DMS53 treated with DMSO at 0.1 percent for 48 hours (cell line): Measurements from ENCODE around the gene OTUB2.
A peak's percentile ranks its signal among the peaks of the same experiment; 100 is the strongest.
"Not testable (repeated sequence)": the region's sequence is repeated elsewhere in the genome, so short reads cannot be mapped to it uniquely, and the experiment has no call there.

Experiments
- DNase-seq: peaks from one replicate; lab custom pipeline; 2025; ENCODE audit not compliant: unreplicated experiment; lab: John Stamatoyannopoulos, UW

OTUB2 gene

DNA sequence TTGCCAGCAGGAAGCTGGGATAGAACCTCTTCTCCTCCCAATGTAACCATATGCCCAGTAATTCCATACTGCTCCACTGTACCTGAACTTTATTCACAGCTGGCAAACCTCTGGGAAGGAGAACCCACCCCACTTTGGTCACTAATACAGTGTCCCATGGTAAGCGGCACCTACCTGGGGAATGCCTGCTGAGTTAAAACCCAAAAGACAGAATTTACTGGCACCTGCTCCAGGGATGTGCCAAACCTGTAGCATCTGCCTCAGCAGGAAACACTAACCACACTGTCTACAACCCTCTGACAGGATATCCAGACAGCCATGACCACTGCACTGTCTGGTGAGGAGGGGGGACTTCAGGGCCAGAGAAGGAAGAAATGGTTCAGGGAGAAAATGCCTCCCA, 28.3 kb downstream of the OTUB2 start:
- no peak for DNase-seq

DNA sequence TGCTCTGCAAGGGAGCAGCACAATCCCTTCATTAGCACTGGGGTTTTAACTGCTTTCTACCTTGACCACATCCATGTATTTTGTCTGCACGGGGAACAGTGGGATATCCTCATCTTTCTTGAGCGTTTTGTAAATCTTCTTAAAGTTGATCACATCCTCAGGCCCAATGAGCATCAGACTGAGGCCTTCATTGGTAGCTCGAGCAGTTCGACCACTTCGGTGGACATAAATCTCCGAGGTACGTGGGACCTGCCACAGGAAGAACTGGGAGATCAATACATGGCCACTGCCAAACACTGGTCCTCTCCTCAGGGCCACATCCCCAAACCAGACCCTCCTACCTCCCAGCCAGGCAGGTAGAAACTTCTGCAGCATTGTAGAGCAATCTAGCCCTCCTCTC, 28.8 kb downstream of the OTUB2 start:
- no peak for DNase-seq

DNA sequence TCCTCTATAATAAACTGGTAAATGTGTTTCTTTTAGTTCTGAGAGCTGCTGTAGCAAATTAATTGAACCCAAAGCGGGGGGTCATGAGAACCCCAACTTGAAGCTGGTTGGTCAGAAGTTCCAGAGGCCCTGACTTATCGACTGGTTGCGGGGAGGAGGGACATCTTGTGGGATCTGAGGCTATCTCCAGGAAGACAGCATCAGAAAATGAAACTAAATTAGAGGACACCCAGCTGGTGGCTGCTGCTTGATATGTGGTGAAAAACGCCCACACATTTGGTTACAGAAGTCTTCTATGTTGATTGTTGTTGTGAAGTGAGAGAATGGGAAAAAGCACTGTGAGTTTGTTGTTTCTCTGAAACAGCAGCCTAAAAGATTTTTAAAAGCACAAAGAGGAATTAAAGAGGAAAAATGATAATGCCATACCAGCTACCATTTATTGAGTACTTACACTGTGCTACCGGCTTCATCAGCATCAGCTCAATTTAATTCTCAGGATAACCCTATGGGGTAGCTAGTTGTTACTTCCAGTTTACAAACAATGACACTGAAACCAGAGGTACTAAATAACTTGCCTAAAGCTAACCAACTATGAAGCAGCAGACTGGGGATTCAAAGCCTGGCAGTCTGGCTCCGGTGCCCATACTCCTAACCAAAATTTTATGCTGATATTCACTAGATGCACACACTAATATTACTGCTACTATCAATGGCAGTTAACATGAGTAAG, 30.6 kb downstream of the OTUB2 start:
- DNase-seq, result no peak

DNA sequence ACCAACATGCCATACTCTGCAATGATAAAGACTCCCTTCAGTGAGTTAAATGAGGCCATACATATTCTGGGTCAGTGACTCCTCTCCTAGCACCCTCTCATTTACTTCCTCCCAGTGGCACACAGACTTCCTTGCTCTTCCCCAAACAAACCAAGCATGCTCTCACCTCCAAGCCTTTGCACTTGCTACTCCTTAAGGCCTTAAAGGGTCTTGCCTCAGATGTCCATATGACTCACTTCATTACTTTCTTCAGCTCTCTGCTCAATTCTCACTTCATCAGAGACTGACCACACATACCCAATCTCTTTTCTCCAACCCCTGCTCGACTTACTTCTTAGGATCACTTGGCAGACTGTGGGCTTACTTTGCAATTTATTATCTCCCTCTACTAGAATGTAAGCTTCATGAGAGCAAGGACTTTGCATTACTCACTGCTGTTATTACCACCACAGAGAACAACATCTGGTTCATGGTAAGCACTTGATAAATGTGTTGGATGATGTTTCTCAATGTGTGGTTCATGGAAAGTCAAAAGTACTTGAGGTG, 32.1 kb downstream of the OTUB2 start:
- no peak for DNase-seq

DNA sequence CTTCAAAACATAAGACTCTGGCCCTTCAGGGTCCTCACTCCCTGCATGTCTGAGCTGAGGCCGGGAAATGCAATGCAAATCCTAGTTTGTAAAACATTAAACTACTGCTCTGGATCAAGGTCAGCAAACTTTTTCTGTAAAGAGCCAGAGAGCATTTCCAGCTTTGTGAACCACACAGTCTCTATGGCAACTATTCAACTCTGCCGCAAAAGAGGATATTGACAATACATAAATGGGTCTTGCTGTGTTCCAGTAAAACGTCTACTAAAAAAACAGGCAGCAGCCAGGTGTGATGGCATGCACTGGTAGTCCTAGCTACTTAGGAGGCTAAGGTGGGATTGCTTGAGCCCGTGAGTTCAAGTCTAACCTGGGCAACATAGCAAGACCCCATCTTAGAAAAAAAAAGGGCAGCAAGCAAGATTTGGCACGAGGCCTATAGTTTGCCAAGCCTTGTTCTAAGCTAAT, 32.6 kb downstream of the OTUB2 start:
- DNase-seq, result no peak

DNA sequence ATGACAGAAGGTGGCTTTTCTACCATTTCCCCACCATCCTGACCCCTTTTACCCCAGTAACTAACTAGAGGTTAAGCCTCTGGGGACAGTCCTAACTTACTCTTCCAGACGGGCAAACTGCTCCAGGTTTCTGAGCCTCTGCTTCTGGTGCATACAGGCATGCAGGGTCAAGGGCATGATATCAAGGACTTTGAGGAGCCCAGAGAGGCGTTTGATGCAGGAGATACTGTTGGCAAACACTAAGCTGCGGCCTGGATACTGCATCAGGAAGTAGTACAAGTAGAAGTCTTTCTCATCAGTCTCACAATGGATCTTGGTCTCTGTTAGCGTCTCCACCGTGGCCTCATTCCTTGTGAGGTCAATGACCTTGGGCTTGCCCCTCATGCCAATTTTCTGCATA, 33.9 kb downstream of the OTUB2 start:
- no peak for DNase-seq

DNA sequence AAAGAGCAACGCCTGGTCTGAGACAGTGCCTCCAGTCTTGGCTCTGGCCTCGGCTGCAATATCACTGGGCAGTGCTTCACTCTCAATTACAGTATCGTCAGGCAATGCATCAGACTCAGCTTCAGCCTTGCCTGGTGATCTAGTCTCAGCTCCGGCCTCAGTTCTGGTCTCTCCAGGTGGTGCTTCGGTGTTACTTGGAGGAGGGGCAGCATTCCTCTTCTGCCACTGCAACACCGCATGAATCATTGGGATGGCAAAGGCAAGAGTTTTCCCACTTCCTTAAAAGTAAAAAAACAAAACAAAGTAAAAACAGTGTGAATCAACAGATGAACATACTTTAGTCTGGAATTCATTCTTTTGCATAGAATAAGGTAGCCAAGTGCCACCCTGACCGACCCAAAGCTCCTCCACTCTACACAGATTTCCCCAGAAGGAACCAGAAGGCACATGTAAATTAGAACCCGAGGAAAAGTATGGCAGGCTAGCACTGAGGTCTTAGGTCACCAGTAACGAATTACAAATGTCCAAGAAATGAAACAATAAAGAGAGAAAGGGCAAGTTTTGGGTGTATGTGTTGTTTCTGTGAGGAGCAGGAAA, 36.3 kb downstream of the OTUB2 start:
- DNase-seq, result no peak

DNA sequence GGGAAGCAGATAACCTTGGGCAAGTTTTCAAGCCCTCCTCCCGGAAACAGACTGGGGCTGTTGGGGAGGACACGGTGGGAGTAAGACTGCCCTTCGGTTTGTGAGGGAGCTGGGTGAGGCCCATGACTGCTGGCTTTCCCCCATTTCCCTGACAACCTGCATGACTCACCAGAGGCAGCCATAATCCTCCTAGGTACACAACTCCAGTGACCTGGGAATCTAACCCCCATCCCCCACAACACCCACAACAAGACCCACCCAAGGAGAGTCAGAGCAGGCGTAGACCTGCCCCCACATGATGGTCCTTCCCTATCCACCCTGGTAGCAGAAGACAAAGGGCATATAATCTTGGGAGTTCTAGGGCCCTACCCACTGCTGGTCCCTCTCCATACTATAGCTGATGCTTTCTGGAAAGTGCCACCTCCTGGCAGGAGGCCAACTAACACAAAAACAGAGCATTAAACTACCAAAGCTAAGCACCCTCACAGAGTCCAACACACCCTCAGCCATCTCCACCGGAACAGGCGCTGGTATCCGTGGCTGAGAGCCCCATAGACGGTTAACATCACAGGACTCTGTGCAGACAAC, 40.0 kb downstream of the OTUB2 start:
- peak; percentile 31 for DNase-seq

DNA sequence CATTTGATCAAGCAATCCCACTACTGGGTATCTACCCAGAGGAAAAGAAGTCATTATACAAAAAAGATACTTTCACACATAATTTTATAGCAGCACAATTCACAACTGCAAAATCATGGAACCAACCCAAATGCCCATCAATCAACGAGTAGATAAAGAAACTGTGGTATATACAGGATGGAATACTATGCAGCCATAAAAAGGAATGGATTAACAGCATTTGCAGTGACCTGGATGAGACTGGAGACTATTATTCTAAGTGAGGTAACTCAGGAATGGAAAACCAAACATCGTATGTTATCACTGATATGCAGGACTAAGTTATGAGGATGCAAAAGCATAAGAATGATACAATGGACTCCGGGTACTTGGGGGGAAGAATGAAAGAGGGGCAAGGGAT, 45.9 kb downstream of the OTUB2 start:
- not testable (repeated sequence) for DNase-seq

DNA sequence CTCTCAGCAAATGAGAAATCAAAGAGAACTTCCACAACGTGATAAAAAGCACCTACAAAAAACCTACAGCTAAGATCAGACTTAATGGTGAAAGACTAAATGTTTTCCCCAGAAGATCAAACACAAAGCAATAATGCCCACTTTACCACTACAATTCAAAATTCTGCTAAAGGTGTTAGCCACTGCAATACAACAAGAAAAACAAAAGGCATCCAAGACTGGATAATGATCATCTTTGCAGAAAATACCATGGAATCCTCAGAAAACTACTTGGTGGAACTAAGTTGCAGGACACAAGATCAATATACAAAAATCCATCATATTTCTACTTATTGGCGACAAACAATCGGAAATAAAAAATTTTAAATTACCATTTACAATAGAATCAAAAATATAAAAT, 48.4 kb downstream of the OTUB2 start:
- no peak for DNase-seq

DNA sequence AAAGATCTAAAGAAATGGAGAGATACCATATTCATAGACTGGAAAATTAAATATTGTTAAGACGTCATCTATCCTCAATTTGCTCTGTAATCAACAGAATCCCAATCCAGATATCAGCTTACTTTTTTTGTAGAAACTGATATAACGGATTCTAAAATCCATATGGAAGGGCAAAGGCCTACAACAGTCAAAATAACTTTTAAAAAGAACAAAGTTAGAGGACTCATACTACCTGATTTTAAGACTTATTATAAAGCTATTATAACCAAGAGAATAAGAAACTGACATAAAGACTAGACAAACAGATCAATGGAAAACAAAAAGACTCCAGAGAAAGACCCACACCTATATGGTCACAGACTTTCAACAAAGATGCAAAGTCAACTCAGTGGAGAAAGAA, 48.9 kb downstream of the OTUB2 start:
- no peak for DNase-seq

DNA sequence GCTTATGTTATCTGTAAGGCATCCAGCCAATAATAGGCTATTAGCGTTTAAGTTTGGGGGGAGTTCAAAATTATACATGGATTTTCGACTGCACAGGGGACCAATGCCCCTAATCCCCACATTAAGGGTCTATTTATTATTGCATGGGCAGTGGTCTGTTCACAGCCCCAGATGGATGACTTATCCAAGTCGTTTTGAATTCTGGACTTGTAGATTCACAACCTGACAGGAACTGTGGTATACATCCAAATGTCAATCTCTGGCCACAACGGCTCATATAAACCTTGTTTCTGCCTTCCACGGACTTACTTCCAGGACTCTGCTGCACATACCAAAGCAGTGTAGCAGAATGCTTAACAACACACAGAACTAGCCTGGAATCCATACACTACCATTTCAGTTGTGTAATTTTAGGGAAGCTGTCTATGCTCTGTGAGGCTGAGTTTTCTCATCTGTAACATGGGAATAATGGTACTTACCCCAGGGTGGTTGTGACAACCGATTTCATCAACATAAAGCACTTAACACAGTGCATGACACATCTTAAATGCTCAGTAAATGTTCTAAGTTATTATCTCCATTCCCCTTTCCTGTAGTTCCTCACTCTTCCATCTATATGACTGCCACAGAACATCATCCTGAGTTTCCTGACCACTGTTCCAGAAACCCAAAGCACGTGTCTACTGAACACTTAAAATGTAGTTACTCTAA, 51.1 kb downstream of the OTUB2 start:
- DNase-seq, result no peak

DNA sequence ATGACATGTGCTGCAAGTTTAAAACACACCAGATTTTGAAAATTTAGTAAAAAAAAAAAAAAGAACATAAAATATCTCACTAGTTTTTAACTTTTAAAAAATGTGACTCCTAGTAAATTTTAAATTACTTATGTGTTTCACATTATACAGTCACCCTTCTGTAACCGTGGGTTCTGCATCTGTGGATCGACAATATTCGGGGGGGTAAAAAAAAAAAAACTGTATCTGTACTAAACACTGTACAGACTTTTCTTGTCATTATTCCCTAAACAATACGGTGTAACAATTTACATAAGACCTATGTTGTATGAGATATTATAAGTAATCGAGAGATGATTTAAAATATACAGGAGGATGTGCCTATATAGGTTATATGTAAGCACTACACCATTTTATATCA, 51.7 kb downstream of the OTUB2 start:
- DNase-seq, result no peak

DNA sequence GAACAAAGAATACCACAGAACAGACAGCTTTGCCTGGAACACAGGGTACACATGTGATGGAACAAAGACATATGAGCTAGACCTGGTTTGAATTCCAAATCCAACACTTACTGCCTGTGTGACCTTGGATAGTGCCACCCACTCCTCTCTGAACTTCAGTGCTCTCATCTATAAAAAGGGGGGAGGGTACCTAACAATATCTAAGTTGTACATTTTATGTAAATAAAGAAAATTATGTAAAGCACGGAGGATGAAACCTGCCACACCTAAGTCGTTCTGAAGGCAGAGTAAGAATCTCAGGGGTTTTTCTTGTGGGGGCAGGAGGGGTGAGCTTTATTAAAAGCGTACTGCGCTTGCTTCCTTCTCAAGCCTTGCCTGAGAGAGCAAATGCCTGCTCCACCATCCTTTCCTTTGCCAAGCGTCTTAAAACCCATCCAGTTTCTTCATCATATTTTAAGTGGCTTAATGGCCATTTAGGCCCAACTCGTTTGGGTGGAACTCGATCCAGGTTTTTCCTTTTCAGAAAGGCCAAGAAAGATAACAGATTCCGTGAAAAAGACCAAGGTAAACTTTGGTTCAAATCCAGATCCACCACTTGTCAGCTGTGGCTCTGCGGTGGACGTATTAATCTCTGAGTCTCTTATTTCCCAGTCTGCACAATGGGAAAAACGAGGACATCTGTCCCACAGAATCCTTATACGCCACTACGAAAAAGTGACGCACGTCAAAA, 53.9 kb downstream of the OTUB2 start:
- no peak for DNase-seq

DNA sequence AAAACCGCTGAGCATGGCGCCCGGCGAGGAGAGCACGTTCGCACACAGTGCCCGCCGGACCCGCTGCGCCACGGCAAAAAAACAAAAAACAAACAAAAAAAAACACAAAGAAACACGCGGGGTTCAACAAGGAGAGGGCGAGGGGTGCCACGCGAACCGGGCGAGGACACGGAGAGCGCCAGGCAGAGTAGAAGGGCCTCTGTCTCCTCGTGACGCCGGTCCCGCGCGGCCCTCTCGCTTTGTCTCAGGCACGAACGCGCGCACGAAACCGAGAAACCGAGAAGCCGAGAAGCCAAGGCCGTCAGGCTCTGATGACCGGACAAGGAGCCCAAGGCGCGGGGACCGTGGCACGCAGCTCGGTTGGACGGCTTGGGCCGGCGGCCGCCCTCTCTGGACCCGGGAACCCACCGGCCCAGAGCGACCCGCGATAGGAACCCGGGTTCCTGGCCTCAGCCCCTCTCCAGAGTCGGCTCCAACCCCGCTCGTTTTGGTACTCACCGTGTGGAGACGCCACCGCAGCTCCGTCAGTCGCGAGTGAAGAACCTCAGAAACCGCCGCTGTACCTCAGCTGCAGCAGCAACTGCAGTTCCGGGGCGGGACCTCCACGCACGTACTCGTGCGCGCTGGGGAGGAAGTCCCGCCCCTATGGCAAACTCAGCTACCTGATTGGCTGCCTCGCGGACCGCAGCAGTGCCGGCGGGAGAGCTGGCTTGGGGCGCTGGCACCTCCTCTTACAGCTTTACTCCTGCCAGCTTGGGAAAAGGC, 54.7 kb downstream of the OTUB2 start, which contains the start of the genes DDX24 and IFI27L1:
Gene DDX24, minus strand, starts transcription at position 582 of the 765 bp plus-strand sequence. CDS start 1,460 bp downstream, outside the sequence.
Gene IFI27L1, plus strand, starts transcription at position 690 of the 765 bp plus-strand sequence. CDS start 15,628 bp downstream, outside the sequence.
- DNase-seq, result peak; percentile 70

DNA sequence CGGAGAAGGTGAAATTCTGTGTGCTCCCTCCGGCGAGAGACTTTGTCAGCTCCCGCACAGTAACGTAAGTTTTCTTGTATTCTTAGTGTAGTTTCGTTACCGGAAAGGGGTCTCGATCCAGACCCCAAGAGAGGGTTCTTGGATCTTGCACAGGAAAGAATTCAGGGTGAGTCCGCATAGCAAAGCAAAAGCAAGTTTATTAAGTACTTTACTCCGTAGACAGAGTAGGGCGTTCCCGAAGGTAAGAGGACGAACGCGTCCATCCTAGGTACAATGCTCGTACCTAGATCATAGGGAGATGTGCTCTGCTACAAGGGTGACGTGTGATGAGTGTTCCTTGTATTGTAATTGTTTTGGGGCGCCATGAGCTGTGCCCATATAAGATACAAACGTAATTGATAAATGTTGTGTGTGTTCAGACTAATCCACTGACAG, 55.3 kb downstream of the OTUB2 start:
- no peak for DNase-seq

DNA sequence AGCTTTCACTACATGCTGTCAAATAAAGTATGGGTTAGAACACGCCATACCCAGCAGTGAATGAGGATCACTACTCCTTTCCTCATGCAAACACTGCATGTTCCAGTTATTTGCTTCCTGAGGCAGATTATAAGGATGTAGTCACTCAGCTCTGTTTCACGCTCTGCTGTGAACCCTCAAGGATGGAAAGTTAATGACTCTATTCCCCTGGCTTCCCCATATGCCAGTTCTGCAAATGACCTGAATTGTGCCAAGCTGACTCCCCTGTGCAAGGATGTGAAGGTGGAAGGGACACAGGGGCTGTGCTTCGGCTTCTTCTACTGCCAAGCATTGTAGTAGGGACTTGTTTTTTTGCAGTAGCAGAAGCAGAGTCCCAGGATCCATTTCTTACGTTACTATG, 61.8 kb downstream of the OTUB2 start:
- no peak for DNase-seq

DNA sequence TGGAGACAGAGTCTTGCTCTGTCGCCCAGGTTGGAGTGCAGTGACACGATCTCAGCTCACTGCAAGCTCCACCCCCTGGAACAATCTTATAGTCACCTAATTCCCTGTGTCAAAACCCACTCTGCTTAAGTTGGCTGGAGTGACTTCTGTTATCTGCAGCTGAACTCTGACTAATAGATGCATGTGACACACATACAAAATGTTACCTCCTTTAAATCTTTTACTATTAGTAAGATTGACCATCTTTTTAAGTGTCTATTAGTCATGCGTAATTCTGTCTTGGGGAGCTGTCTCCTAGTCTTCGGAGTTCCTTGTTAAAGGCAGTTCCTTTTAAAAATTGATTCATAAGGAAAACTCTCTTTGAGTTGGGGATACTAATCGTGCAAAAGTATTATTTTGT, 62.4 kb downstream of the OTUB2 start:
- DNase-seq, result no peak

DNA sequence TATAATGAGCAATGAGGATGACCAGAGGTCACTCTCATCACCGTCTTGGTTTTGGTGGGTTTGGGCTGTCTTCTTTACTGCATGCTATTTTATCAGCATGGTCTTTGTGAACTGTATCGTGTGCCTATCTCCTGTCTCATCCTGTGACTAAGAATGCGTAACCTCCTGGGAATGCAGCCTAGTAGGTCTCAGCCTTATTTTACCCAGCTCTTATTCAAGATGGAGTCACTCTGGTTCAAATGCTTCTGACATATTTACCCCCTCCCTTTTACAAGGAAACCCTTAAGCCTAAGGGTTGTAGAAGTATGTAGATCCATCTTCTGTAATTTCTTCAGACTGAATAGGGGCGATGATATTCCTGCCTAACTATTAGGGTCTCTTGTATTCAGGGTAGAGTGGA, 63.3 kb downstream of the OTUB2 start:
- DNase-seq, result no peak

DNA sequence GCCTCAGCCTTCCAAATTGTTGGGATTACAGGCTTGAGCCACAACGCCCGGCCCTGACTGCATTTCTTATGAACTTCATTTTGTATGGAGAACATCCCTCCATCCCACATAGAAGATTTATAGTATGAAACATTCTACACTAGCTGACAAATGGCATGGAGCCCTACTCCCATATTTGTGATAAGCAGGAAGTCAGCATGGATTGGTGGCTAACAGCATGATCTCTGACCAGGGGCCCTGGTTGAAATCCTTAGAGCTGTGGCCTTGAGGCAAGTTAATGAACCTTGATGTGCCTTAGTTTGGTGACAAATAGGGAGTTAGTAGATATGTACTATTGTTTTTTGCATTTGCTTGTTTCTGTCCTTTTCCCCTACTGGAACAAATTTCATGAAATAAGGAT, 67.3 kb downstream of the OTUB2 start:
- DNase-seq, result no peak
